Keratinocyte (primary cell): Measurements from ENCODE around the gene MAP6D1. TPM values are rescaled to one million over a fixed set of nuclear protein-coding genes. Genes with fewer than 3 reads are reported as not detected.

Source experiments
- DNase-seq: peaks from one replicate; pipeline ENCODE4 v3.0.0-alpha.2; 2011; ENCODE audit warnings: low read depth, missing footprints, low spot score
- FAIRE-seq: peaks from 2 replicates; lab custom pipeline; 2011; peaks lifted over from hg19 to GRCh38; lab: Jason Lieb, UNC
- H2AFZ ChIP-seq: 2 replicates; pipeline ENCODE4 v1.6.0; 2012; ENCODE audit warnings: low read length, control low read depth, inconsistent platforms; ENCODE audit not compliant: control insufficient read depth
- H3K27ac ChIP-seq: 2 replicates; pipeline ENCODE4 v1.5.1; 2011; ENCODE audit warnings: low read length; ENCODE audit not compliant: control insufficient read depth, insufficient read depth
- H3K27me3 ChIP-seq: 3 replicates; pipeline ENCODE4 v1.6.0; 2011; ENCODE audit warnings: low read length; ENCODE audit not compliant: control insufficient read depth, insufficient read depth; ENCODE audit errors: extremely low read depth
- H3K36me3 ChIP-seq, 2 experiments: 2 replicates in 1 of 2; 3 replicates in 1 of 2; pipeline ENCODE4 v1.5.1; 2011; ENCODE audit warnings: low read length in 2 of 2, mild to moderate bottlenecking in 1 of 2; ENCODE audit not compliant: control insufficient read depth in 2 of 2, insufficient read depth in 2 of 2; ENCODE audit errors: extremely low read depth in 1 of 2
- H3K4me1 ChIP-seq: 3 replicates; pipeline ENCODE4 v1.5.1; 2011; ENCODE audit warnings: low read length; ENCODE audit not compliant: control insufficient read depth, insufficient read depth; ENCODE audit errors: extremely low read depth
- H3K4me2 ChIP-seq: 3 replicates; pipeline ENCODE4 v1.6.0; 2011; ENCODE audit warnings: low read depth, low read length; ENCODE audit not compliant: control insufficient read depth, insufficient read depth; ENCODE audit errors: extremely low read depth
- H3K4me3 ChIP-seq, 3 experiments: fragments of 200-600 bp in 1 of 3; sonication (generic) in 1 of 3; 2 replicates in 2 of 3; 3 replicates in 1 of 3; pipeline ENCODE4 v1.5.1; 2011 to 2016; ENCODE audit warnings: low read length in 3 of 3, mild to moderate bottlenecking in 3 of 3, control low read depth in 2 of 3, inconsistent platforms in 1 of 3, low read depth in 1 of 3, mixed read lengths in 1 of 3, mixed run types in 1 of 3, moderate library complexity in 1 of 3; ENCODE audit not compliant: control insufficient read depth in 2 of 3, insufficient read depth in 2 of 3; ENCODE audit errors: extremely low read depth in 1 of 3
- H3K79me2 ChIP-seq: 2 replicates; pipeline ENCODE4 v1.6.0; 2012; ENCODE audit warnings: low read length; ENCODE audit not compliant: control insufficient read depth, insufficient read depth
- H3K9ac ChIP-seq: 3 replicates; pipeline ENCODE4 v1.6.0; 2011; ENCODE audit warnings: low read length; ENCODE audit not compliant: control insufficient read depth, insufficient read depth; ENCODE audit errors: extremely low read depth
- H3K9me1 ChIP-seq: 3 replicates; pipeline ENCODE4 v1.6.0; 2011; ENCODE audit warnings: low read length; ENCODE audit not compliant: control insufficient read depth, insufficient read depth; ENCODE audit errors: extremely low read depth
- H3K9me3 ChIP-seq: 2 replicates; pipeline ENCODE4 v1.5.1; 2012; ENCODE audit warnings: low read depth, low read length; ENCODE audit not compliant: control insufficient read depth
- H4K20me1 ChIP-seq: 3 replicates; pipeline ENCODE4 v1.6.0; 2011; ENCODE audit warnings: low read length; ENCODE audit not compliant: control insufficient read depth, insufficient read depth; ENCODE audit errors: extremely low read depth
- EZH2 ChIP-seq: IDR thresholded peaks from one replicate; pipeline ENCODE4 v1.6.1; 2012; ENCODE audit warnings: inconsistent platforms, mild to moderate bottlenecking, low read length, moderate library complexity
- dilution Hi-C: fragments of 300-500 bp; cut with MboI; formaldehyde crosslinking; loops from one replicate; pipeline ENCODE4 v1.7.0; 2020; ENCODE audit warnings: low sequenced_read_pairs; ENCODE audit not compliant: extremely low pct_ligation_motif_present
- polyA plus RNA-seq, 5 experiments: library from polyadenylated mRNA; depleted of rRNA in 3 of 5; stranded (reverse) in 3 of 5; stranded (forward) in 1 of 5; unstranded in 1 of 5; fragments of >200 nt; gene quantifications; 1 replicate in 1 of 5; 2 replicates in 3 of 5; 3 replicates in 1 of 5; pipeline versions ENCODE4 v1.2.1 to v1.2.3, GENCODE V29; 2011 to 2012; ENCODE audit warnings: missing spikeins in 2 of 5, low read depth in 1 of 5, low replicate concordance in 1 of 5
- TF ChIP-seq, protein P1 (sequence below), 3 experiments: IDR thresholded peaks in 1 of 3; conservative IDR thresholded peaks in 1 of 3; optimal IDR thresholded peaks in 1 of 3; 2 replicates in 2 of 3; 3 replicates in 1 of 3; pipeline versions ENCODE3 to v1.5.1; 2011; ENCODE audit warnings: low read length in 3 of 3, mild to moderate bottlenecking in 3 of 3, moderate library complexity in 2 of 3, control low read depth in 1 of 3, inconsistent platforms in 1 of 3; ENCODE audit not compliant: insufficient read depth in 2 of 3; ENCODE audit errors: extremely low read depth in 1 of 3

MAP6D1 gene
- polyA plus RNA-seq, 1 donor (not counting 4 experiments of a cell fraction or from before 2014, with no cell fraction given): 1.4 TPM

DNA sequence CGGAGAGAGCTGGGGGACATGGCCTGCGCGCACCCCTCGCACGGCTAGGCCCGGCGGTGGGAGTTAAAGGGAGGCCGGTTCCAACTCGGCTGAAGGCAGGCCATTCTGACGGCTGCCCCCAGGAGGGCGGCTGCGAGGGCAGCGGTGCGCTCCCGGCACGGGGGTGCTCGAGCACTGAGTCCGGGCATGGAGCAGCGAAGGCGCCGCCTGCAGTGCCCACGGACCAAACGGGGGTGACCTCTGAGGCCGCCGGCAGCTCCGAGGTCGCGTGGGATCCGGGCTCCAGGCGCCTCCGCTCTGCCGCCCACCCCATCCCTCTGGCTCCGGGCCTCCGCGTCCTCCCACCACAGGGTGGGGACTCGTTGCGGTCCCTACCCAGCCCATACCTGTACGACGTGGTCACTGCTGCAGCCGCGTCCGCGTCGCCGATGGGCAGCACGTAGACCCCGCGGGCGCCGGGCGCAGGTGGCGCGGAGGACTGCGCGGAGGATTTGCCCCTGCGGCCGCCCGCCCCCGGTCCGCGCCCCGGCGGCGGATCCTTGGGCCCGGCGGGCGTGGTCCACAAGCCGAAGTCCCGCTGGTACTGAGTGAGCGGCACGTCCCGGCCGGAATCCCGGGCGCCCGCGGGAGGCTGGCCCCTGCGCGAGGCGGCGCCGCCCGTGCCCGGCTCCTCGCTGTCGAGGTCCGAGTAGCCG lies 469 bp downstream of the MAP6D1 start:
- peak overlapping the region; percentile 48 to 64 (median 57) for H3K4me3 ChIP-seq
- H3K27me3 ChIP-seq: no peaks in the 10 kb centered on the region
- H2AFZ ChIP-seq: peak overlapping the region; percentile 71
- no peak for DNase-seq
- no peaks in the 10 kb centered on the region for H3K9me3 ChIP-seq
- dilution Hi-C loops: no loop called here
- H4K20me1 ChIP-seq: no peaks in the 10 kb centered on the region
- H3K4me1 ChIP-seq: peaks cover 17% of the 10 kb centered on the region
- H3K27ac ChIP-seq: no peak overlapping the region
- H3K4me2 ChIP-seq: peak overlapping the region; percentile 81
- no peaks in the 10 kb centered on the region for H3K79me2 ChIP-seq
- TF ChIP-seq EZH2: no peak
- TF ChIP-seq, protein P1, sequence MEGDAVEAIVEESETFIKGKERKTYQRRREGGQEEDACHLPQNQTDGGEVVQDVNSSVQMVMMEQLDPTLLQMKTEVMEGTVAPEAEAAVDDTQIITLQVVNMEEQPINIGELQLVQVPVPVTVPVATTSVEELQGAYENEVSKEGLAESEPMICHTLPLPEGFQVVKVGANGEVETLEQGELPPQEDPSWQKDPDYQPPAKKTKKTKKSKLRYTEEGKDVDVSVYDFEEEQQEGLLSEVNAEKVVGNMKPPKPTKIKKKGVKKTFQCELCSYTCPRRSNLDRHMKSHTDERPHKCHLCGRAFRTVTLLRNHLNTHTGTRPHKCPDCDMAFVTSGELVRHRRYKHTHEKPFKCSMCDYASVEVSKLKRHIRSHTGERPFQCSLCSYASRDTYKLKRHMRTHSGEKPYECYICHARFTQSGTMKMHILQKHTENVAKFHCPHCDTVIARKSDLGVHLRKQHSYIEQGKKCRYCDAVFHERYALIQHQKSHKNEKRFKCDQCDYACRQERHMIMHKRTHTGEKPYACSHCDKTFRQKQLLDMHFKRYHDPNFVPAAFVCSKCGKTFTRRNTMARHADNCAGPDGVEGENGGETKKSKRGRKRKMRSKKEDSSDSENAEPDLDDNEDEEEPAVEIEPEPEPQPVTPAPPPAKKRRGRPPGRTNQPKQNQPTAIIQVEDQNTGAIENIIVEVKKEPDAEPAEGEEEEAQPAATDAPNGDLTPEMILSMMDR (optimal IDR thresholded peaks at IDR 0.05 in 1 of 3, IDR thresholded peaks at IDR 0.05 in 1 of 3, conservative IDR thresholded peaks at IDR 0.05 in 1 of 3; ENCODE audit: extremely low read depth in 1 of 3, insufficient read depth in 2 of 3, low read length in 3 of 3): no peak
- H3K9ac ChIP-seq: peak overlapping the region; percentile 44
- no peaks in the 10 kb centered on the region for H3K9me1 ChIP-seq
- FAIRE-seq: no peak
- peaks cover 2 to 8% of the 10 kb centered on the region in 2 experiments for H3K36me3 ChIP-seq

DNA sequence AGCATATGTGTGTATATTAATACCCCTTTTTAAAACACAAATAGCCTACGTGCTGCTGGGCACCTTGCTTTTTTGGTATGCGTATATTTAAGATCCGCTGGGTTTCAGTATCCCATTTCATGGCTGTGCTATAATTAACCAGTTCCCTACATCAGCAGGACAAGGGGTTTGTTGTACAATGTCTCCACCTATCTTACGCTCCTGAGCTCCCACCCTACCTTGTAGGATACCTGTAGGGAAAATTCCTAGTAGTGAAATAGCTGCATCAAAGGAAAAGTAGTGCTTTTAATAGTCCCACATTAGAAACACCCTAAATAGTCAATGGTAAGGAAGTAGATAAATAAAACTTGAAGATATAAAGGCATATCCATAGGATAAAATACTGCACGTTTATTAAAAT lies 1.4 kb downstream of the MAP6D1 start:
- no peak for TF ChIP-seq EZH2
- TF ChIP-seq, protein P1 (optimal IDR thresholded peaks at IDR 0.05 in 1 of 3, IDR thresholded peaks at IDR 0.05 in 1 of 3, conservative IDR thresholded peaks at IDR 0.05 in 1 of 3; ENCODE audit: extremely low read depth in 1 of 3, insufficient read depth in 2 of 3, low read length in 3 of 3): peak in 1 of 3 experiments; percentile 27
- Histone ChIP-seq H3K79me2 (no peaks in the 10 kb centered on the region), H3K4me1 (peaks cover 17% of the 10 kb centered on the region), H4K20me1 (no peaks in the 10 kb centered on the region), H2AFZ (no peak overlapping the region), H3K4me2 (peak overlapping the region; percentile 81), H3K4me3 (peak overlapping the region in 1 of 3 experiments; percentile 64), H3K27ac (no peak overlapping the region), H3K9me3 (no peaks in the 10 kb centered on the region), H3K27me3 (no peaks in the 10 kb centered on the region), H3K36me3 (no peaks in the 10 kb centered on the region), H3K9ac (no peak overlapping the region), H3K9me1 (no peaks in the 10 kb centered on the region)
- FAIRE-seq (no peak), DNase-seq (no peak)
- dilution Hi-C loops: no loop called here
